ENCODE data around the gene GPR151. TPM values are rescaled to one million over a fixed set of nuclear protein-coding genes. Genes with fewer than 3 reads are reported as not detected.

The GPR151 gene
- total and polyA plus RNA-seq, 2 of the 4 experiments (the other 2 are of a cell fraction), result not detected

GRCh38 chr5:146475190-146475780 lies 40.7 kb downstream of the GPR151 start:
- TF ChIP-seq MAZ (IDR thresholded peaks at IDR 0.05; ENCODE audit: borderline replicate concordance, low read depth, low read length) (no peak), CTCF (conservative IDR thresholded peaks at IDR 0.05; ENCODE audit: low read depth, low read length) (0 out of 2 replicates have a peak, but pooled peaks have one; percentile 16)
- H3K14ac ChIP-seq (replicated peaks; ENCODE audit: low read depth, low read length), result no peak overlapping the region
- no peak for ATAC-seq (ENCODE audit: low read depth)
- H4K91ac ChIP-seq (ENCODE audit: insufficient read depth, low read depth, low read length), result no peak overlapping the region
- no peak overlapping the region for H2BK15ac ChIP-seq (ENCODE audit: low read depth, low read length)
- H3K79me1 ChIP-seq (ENCODE audit: low read depth in 1 of 2, low read length in 2 of 2), result peaks cover 8 to 9% of the 10 kb centered on the region in 2 experiments; a peak in 3 of 4 replicates
- no peak overlapping the region for H3K23ac ChIP-seq (ENCODE audit: low read depth, low read length)
- H3K4me1 ChIP-seq (ENCODE audit: control insufficient read depth, insufficient read depth, low read length), result no peaks in the 10 kb centered on the region
- H3K9me1 ChIP-seq (ENCODE audit: insufficient read depth, low read length), result no peaks in the 10 kb centered on the region; the same call in 1 of the 2 replicates
- H4K8ac ChIP-seq (ENCODE audit: low read depth in 2 of 2, low read length in 2 of 2), result no peak overlapping the region
- no peaks in the 10 kb centered on the region for H3K9me3 ChIP-seq (ENCODE audit: control insufficient read depth, insufficient read depth, low read length)
- H3K4me2 ChIP-seq (ENCODE audit: low read depth, low read length), result no peak overlapping the region
- no peak overlapping the region for H2AFZ ChIP-seq (replicated peaks; ENCODE audit: low read length, poor library complexity)
- H2AK5ac ChIP-seq (ENCODE audit: low read depth, low read length), result no peak overlapping the region
- H3K27me3 ChIP-seq (ENCODE audit: control insufficient read depth, insufficient read depth, low read length), result no peaks in the 10 kb centered on the region
- no peak overlapping the region for H3K18ac ChIP-seq (ENCODE audit: low read depth, low read length)
- WGBS, 2 experiments (ENCODE audit: extremely low coverage in 2 of 2, insufficient read length in 1 of 2), result no CpG with 5 or more reads among the region's 4 CpGs
- in situ Hi-C loops (cut with MboI; ENCODE audit: low sequenced_read_pairs) (no loop called here), dilution Hi-C loops (cut with HindIII; ENCODE audit: low sequenced_read_pairs, unreplicated experiment) (no loop called here), intact Hi-C loops (cut with micrococcal nuclease) (no loop called here)
- H3K27ac ChIP-seq (ENCODE audit: insufficient read depth, low read length), result no peak overlapping the region
- H2BK5ac ChIP-seq (ENCODE audit: low read depth, low read length, poor library complexity, severe bottlenecking), result no peak overlapping the region
- no peaks in the 10 kb centered on the region for H4K20me1 ChIP-seq (ENCODE audit: insufficient read depth, low read length)
- ChIA-PET POLR2A (ENCODE audit: unreplicated experiment) (no interaction called here), CTCF (interaction anchor here (0.7 kb wide), 1 partner anchor 29 kb away, joined by 4 read pairs; the partner anchor contains the start of gene TCERG1)
- H2BK20ac ChIP-seq (ENCODE audit: low read depth, low read length), result no peak overlapping the region
- no peak overlapping the region for H3K4ac ChIP-seq (ENCODE audit: low read depth, low read length)
- H4K5ac ChIP-seq (ENCODE audit: low read depth, low read length), result no peak overlapping the region
- no peak overlapping the region for H3K56ac ChIP-seq (ENCODE audit: extremely low read depth, insufficient read depth, low read length)
- no peak for DNase-seq
- H2BK120ac ChIP-seq (ENCODE audit: low read depth, low read length), result no peak overlapping the region
- no peak overlapping the region for H3K4me3 ChIP-seq (ENCODE audit: insufficient read depth, low read depth, low read length)
- BruUV-seq (replicated peaks), result no TSS peak
- H2AK9ac ChIP-seq (replicated peaks; ENCODE audit: low read depth, low read length, poor library complexity), result no peak overlapping the region
- H3K36me3 ChIP-seq (ENCODE audit: control insufficient read depth, insufficient read depth, low read length), result peaks cover 22% of the 10 kb centered on the region
- H3K9ac ChIP-seq (ENCODE audit: low read depth, low read length), result no peak overlapping the region
